GM19467 (cell line): ENCODE measurements around the gene WNT7A.

Source experiments
- ATAC-seq: cut with Tn5 transposase; IDR thresholded peaks from one replicate; pipeline ENCODE4 v1.9.1; 2021; ENCODE audit warnings: mild to moderate bottlenecking, moderate library complexity; ENCODE audit not compliant: unreplicated experiment

The WNT7A gene

DNA sequence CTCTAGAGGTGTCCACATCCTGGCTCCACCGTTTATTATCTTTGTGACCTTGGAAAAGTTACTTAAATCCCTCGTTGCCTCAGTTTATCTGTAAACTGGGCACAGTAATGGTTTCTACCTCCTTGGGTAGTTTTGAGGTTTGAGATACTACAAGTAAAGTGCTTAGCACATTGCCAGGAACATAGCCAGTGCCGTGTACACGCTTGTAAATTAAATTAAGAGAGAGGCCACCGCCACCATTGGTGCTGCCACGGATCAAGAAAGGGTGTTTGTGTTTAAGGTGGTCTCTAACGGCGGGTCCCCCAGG, 5.8 kb upstream of the WNT7A start:
- ATAC-seq = no peak

DNA sequence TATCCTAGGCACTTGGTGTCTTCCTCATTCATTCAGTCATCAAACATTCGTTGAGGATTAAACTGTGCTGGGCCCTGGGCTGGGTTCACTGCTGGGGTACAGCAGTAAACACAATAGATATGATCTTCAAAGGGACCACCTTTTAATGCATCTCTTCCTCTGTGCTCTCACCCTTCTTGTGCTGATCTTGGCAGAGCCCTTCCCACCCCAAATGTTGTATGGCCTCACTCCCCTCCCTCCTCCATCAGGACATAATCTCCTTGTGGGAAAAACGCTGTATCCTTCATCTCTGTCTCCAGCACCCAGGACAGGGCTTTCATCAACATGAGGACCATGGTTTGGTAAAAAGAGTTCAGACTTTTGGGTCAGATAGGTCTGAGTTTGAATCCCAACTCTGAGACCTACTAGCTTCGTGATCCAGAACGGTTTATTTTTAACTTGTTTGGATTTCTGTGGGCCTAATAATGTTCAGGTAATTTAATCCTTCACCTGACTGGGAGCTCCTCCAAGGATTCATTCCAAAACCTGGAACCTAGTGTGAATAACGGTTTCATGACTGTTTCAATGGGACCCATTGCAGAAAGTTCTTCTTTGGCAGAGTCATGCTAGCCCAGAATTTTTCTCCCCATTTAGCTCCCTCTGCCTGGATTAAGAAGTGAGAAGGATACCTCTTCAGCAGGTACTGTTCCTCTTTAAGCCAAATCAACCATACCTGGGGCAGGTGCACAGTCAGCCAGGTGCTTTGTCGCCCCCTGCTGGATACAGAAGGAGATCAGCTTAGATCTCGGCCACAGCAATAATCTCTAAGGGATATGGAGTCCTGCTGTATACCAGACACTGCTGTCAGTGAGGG, 5.2 kb upstream of the WNT7A start:
- no peak for ATAC-seq

- no peak for ATAC-seq
Measured at GRCh38 chr3:13883681-13884080, 3.8 kb upstream of the WNT7A start.

GRCh38 chr3:13882876-13883275, 3.0 kb upstream of the WNT7A start:
- ATAC-seq = no peak

DNA sequence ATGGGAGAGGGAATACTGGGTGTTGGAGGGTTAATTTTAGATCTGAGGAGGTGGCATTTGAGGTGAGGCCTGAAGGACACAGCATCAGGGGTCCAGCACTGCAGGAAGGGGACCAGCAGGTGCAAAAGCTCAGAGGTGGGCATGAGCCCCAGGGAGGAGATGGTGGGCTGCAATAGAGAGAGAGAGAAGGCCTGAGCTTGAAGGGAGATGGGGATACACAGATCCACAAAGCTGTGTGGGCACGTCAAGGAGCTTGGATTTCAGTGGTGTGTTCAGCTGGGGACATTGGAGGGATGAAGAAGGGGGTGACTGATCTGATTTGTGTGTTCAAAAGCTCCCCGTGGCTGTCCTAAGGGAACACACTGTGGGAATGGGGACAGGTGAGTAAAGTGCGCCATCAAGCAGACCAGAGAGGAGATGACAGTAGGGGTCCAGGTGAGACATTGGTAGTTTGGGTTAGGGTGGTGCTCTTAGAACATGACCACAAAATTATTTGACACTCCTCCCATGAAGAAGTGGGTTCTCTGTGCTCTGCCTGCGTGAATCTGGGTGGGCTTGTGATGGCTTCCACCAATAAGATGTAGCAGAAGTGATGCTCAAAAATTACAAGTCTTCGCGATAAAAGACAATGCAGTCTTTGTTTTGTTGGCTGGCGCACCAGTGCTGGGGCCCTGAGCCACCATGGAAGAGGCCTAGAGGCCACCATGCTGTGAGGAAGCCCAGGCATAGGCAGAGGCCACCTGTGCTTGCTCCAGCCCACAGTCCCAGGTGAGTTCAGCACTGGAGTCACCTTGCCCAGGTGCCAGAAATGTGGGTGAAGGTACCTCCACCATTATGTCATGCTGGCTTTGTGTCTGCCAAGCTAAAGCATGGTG, 1.9 kb upstream of the WNT7A start:
- no peak for ATAC-seq

DNA sequence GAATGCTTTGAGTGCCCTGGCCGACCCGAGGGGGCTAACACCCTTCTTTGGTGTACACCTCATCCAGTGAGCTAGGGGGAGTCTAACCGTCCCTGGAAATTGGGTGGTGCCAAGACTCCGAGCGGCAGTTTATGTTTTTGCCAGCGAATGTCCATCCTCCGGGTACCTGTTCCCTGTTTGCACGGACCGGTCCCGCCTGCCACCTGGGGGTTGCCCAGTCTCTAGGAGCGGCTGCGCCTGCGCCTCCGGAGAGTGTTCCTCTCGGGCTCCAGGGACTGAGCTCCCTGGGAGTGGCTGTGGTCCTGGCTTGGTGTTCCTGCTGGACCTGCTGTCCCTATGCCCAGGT, 913 bp upstream of the WNT7A start:
- ATAC-seq = no peak

GRCh38 chr3:13879102-13879945, 547 bp downstream of the WNT7A start:
- ATAC-seq = no peak

DNA sequence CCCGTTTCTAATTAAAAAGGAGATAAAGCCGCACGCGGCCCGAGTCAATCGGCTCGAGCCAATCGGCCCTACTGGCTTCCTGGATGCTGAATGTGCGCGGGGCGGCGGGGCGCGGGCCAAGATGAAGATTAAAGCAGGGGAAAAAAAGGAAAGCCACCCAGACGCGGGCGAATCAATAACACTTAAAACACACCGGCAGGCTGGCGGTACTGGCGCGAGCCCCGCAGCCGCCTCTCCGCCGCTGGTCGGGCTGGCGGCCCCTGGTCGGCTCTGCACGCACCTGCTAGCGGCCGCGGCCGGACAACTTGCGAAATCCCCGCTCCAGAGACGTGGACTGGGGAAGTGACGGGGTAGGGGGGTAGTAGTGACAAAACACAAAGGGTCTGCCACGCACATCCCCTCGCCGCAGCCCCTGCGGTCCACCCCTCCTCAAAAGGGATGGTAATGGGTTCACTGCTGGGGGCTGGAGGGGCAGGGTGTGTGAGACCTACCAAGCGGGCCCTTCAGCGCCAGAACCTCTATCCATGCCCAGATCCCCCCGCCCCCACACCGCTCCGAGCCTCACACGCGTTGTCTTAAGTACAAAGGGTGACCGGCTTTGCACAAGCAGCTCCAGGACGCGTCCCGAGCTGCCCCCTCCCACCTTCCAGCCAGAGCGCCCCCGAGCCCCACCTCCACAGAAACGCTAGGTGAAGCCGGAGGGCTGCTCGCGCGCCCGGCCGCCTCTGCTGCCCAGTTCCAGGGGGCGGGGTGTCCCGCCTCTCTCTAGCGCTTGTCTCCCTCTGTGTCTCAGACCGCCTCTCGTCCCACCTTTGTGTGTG, 1.4 kb downstream of the WNT7A start:
- ATAC-seq = no peak

DNA sequence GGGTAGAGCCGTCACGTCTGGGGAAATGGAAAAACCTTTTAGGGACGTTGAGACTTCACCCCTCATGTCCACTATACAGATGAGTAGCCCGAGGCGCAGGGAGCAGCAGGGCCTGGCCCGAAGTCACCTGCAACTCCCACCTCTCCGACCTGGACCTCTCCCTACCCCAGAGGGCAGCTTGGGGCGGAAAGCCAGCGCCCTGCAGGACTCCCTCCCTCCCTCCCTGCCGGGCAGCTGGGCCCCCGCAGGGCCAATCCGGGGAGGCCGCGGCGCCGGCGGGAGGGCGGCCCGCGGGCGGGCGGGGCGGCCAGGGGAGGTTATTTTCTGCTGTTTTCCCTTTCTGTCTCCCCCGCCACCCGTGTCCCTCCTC, 2.0 kb downstream of the WNT7A start:
- no peak for ATAC-seq

GRCh38 chr3:13876451-13877100, 3.3 kb downstream of the WNT7A start:
- no peak for ATAC-seq

- no peak for ATAC-seq
Measured at GRCh38 chr3:13874891-13875290, 5.0 kb downstream of the WNT7A start.

DNA sequence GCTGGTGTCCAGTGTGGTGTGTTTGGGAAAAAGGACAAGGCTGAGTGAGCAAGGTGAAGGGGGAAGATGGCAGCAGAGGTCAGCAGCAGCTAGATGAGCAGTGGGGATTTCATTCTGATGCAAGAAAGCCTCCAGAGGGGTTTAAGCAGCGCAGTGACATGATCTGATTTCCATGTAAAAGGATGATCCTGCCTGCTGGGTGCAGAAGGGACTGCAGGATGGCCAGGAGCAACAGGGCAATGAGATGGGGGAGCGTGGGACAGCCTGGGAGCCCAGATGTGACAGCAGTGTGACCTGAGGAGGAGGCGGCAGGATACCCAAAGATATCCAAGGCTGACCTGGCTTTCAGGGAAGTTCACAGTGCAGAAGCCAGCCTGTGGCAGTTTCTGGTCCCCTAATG, 6.1 kb downstream of the WNT7A start:
- no peak for ATAC-seq

- no peak for ATAC-seq
Measured at GRCh38 chr3:13872451-13872850, 7.4 kb downstream of the WNT7A start.

- ATAC-seq = no peak
Measured at GRCh38 chr3:13871791-13872190, 8.1 kb downstream of the WNT7A start.

DNA sequence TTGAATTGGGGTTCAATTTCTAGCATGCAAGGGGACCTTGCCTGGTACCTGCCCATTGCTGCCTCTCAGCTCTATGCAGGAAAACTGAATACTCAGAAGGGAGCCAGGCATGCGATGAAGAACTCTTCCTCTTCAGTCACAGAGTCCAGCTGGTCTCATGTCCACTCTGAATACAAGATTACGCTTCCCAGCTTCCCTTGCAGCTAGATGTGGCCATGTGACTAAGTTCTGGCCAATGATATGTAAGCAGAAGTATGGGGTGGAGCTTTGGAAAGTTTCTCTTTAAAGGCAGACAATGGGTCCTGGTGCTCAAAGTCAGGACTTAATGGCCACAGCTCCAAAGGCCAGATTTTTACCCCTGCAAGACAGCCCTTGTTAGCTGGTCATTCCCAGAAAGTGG, 9.0 kb downstream of the WNT7A start:
- ATAC-seq = no peak

- ATAC-seq = no peak
Measured at GRCh38 chr3:13869761-13870343, 10.0 kb downstream of the WNT7A start.

- ATAC-seq = no peak
Measured at GRCh38 chr3:13868844-13869724, 10.8 kb downstream of the WNT7A start.

- ATAC-seq = no peak
Measured at GRCh38 chr3:13867732-13868131, 12.1 kb downstream of the WNT7A start.
